Transverse colon (tissue), 4 donors: ENCODE results near the gene GALC. TPM values are rescaled to one million over a fixed set of nuclear protein-coding genes. Genes with fewer than 3 reads are reported as not detected.

Source experiments
- DNase-seq: peaks from one replicate; pipeline ENCODE4 v3.0.0-alpha.2; 2019
- H3K27ac ChIP-seq, 4 donors: fragments of 200-600 bp; sonication (generic); 2 replicates each; pipeline ENCODE4 v1.5.1; 2016 to 2018; ENCODE audit warnings: inconsistent platforms in 4 of 4
- H3K27me3 ChIP-seq: fragments of 200-600 bp; sonication (generic); 2 replicates; pipeline ENCODE4 v1.5.1; 2017; ENCODE audit warnings: inconsistent platforms
- H3K36me3 ChIP-seq, 4 donors: fragments of 200-600 bp; sonication (generic); 2 replicates each; pipeline ENCODE4 v1.5.1; 2017 to 2019; ENCODE audit warnings: inconsistent platforms in 4 of 4
- H3K4me1 ChIP-seq, 4 donors: fragments of 200-600 bp; sonication (generic); 2 replicates each; pipeline ENCODE4 v1.5.1; 2017 to 2020; ENCODE audit warnings: inconsistent platforms in 4 of 4
- H3K4me3 ChIP-seq, 4 donors: fragments of 200-600 bp; sonication (generic); 1 replicate in 1 of 4; 2 replicates in 3 of 4; pipeline versions ENCODE4 v1.5.1 to v1.6.1; 2017 to 2019; ENCODE audit warnings: inconsistent platforms in 4 of 4
- H3K9me3 ChIP-seq, 2 donors: fragments of 200-600 bp; sonication (generic); 2 replicates each; pipeline ENCODE4 v1.5.1; 2017 to 2019; ENCODE audit warnings: inconsistent platforms in 2 of 2
- CTCF ChIP-seq, 5 experiments: fragments of 200-600 bp in 3 of 5; fragments of 450-650 bp in 2 of 5; sonication (generic) in 3 of 5; IDR thresholded peaks; 1 replicate in 2 of 5; 2 replicates in 3 of 5; pipeline ENCODE4 v1.5.1; 2016 to 2017; ENCODE audit warnings: antibody characterized with exemption in 5 of 5, inconsistent platforms in 3 of 5, mild to moderate bottlenecking in 2 of 5, moderate library complexity in 1 of 5
- EP300 ChIP-seq: sonication (generic); formaldehyde crosslinking; IDR thresholded peaks from one replicate; pipeline ENCODE4 v1.6.1; 2017; ENCODE audit warnings: antibody characterized with exemption, low read depth
- POLR2A ChIP-seq: fragments of 450-650 bp; IDR thresholded peaks from one replicate; pipeline ENCODE4 v1.6.1; 2016; ENCODE audit warnings: antibody characterized with exemption, mild to moderate bottlenecking, moderate library complexity
- POLR2AphosphoS5 ChIP-seq, 3 donors: sonication (generic); formaldehyde crosslinking; IDR thresholded peaks; one replicate each; pipeline ENCODE4 v1.6.1; 2016; ENCODE audit warnings: antibody characterized with exemption in 3 of 3
- WGBS, 2 donors: methylation state at CpG; one replicate each; pipeline ENCODE4 v1.1.5; 2018; ENCODE audit warnings: low coverage in 1 of 2; 5-methylcytosine and 5-hydroxymethylcytosine counted together
- in situ Hi-C, 4 donors: fragments of 200-750 bp; cut with MboI; loops; one replicate each; pipeline versions ENCODE4 v1.15.0 to v1.15.1; 2017; ENCODE audit warnings: low sequenced_read_pairs in 3 of 4, low pct_ligation_motif_present in 1 of 4, low pct_unique_long_range_greater_than_20kb in 1 of 4
- intact Hi-C: fragments of 100-400 bp; cut with DNase I; formaldehyde crosslinking; loops from one replicate; pipeline ENCODE4 v1.15.1; 2023; ENCODE audit warnings: low total_unique reads
- small RNA-seq, 4 donors: library from RNA; depleted of rRNA; stranded (forward); fragments of <200 nt; gene quantifications; one replicate each; pipeline ENCODE3, GENCODE V24; 2016
- total RNA-seq, 4 donors: library from RNA; depleted of rRNA; stranded (reverse); fragments of >200 nt; gene quantifications; one replicate each; pipeline ENCODE4 v1.1.0, GENCODE V29; 2016

GALC gene
- total RNA-seq, 4 donors from 2014 or later = 8.0 to 42.3 (median 28.9) TPM

- Histone ChIP-seq H3K4me1 (no peaks in the 10 kb centered on the region), H3K27me3 (peaks cover 18% of the 10 kb centered on the region), H3K36me3 (no peaks in the 10 kb centered on the region), H3K9me3 (no peaks in the 10 kb centered on the region), H3K27ac (no peak overlapping the region), H3K4me3 (no peak overlapping the region)
- WGBS, 2 donors = 52 to 66% methylated on average over 5 to 6 of the region's 6 CpGs
- in situ Hi-C loops = no loop called here
- no peak for DNase-seq
- TF ChIP-seq POLR2AphosphoS5 (IDR thresholded peaks at IDR 0.05) = no peak
- TF ChIP-seq EP300 = no peak
- no peak for TF ChIP-seq POLR2A
- no peak for TF ChIP-seq CTCF (IDR thresholded peaks at IDR 0.05)
- intact Hi-C loops = no loop called here
Measured at GRCh38 chr14:87894920-87895319, 98.1 kb downstream of the GALC start.

DNA sequence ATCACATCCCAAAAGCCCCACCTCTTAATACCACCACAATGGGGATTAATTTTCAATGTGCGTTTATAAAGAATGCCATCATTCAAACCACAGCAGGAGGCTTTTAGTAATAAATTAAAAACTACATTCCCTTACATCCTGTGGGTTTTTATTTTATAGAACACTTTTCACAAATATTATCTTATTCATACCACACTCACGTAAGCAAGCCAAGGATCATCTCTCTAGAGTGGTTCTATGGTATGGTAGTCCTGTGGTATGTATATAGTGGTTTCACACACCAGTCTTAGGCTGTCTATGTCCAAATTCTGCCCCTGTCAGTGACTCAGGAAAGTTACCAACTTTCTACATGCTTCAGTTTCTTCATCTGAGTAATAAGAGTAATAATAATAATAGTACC lies 100.2 kb downstream of the GALC start:
- Histone ChIP-seq H3K36me3 (no peaks in the 10 kb centered on the region), H3K27ac (no peak overlapping the region), H3K9me3 (no peaks in the 10 kb centered on the region), H3K4me3 (no peak overlapping the region), H3K27me3 (peaks cover 12% of the 10 kb centered on the region), H3K4me1 (no peaks in the 10 kb centered on the region)
- no peak for DNase-seq
- in situ Hi-C loops (no loop called here), intact Hi-C loops (no loop called here)
- WGBS, 2 donors = 74 to 76% methylated on average over 2 of the region's 2 CpGs
- TF ChIP-seq POLR2A (no peak), CTCF (IDR thresholded peaks at IDR 0.05) (no peak), POLR2AphosphoS5 (IDR thresholded peaks at IDR 0.05) (no peak), EP300 (no peak)

DNA sequence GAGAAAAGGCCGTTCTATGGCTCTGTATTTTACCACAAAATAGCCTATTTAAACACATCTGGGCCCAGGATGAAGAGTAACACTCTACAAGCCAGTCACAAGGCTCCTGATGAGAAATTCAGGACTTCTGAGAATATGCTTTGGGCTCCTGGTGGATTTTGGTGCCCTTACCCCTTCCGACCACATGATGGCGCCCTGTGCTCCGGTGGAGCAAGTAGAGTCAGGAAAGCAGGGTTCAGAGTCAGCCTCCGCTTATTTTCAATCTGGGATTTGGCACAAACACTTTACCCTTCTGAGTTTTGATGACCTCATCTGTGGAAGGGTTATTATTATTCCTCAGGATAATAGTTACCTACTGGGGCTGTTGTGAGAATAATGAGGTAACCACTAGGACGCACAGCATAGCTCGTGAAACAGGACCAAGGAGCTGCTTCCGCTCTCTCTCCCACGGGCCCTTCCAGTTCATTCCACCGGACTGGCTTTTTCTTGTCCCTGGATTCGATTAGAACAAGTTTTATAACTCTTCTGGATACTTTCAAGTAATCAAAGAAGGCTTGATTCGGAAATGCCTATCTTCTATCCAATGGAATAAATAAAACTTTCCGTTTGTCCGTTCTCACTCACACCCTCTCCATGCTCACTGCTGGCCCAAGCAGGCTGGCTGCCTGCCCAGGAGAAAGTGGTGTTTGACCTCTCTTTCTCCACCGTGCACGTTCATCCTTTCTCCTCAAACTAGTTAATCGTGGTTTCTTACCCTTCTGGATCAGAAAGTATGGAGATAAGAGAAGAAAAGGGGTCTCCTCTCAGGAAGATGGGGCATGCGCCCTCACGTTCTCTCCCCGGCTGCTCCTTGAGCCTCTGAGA lies 104.6 kb downstream of the GALC start:
- Histone ChIP-seq H3K4me1 (no peaks in the 10 kb centered on the region), H3K27me3 (no peaks in the 10 kb centered on the region), H3K36me3 (no peaks in the 10 kb centered on the region), H3K9me3 (no peaks in the 10 kb centered on the region), H3K27ac (no peak overlapping the region), H3K4me3 (no peak overlapping the region)
- WGBS, 2 donors = 53 to 66% methylated on average over 16 to 20 of the region's 20 CpGs
- in situ Hi-C loops = no loop called here
- DNase-seq = peak; percentile 8
- intact Hi-C loops = no loop called here
- peak in 2 of 5 experiments; percentile 17 to 22 for TF ChIP-seq CTCF (IDR thresholded peaks at IDR 0.05)
- TF ChIP-seq EP300 = no peak
- TF ChIP-seq POLR2AphosphoS5 (IDR thresholded peaks at IDR 0.05) = no peak
- no peak for TF ChIP-seq POLR2A

DNA sequence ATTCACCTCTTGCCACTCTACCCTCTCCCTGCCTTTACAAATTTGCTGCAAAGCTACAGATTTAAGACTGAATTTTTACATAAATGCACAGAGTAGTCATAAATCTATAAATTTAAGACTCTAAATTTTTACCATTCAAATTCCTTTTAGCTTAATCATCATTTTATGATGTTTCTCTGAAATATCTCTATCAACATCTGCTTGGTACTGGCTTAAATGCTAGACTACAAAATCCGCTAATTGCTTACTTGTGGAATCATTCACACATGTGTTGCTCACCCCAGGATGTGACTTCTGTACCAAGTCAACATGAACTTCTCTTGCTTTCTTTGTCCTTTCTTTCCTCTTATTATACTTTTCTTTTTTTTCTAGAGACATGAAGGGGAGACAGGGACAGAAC lies 109.2 kb downstream of the GALC start:
- intact Hi-C loops (no loop called here), in situ Hi-C loops (no loop called here)
- Histone ChIP-seq H3K4me3 (no peak overlapping the region), H3K27me3 (no peaks in the 10 kb centered on the region), H3K9me3 (no peaks in the 10 kb centered on the region), H3K36me3 (no peaks in the 10 kb centered on the region), H3K4me1 (no peaks in the 10 kb centered on the region), H3K27ac (no peak overlapping the region)
- no peak for DNase-seq
- WGBS, 2 donors = 70 to 81% methylated on average over 1 of the region's 1 CpG
- no peak for TF ChIP-seq CTCF (IDR thresholded peaks at IDR 0.05)
- TF ChIP-seq EP300 = no peak
- TF ChIP-seq POLR2AphosphoS5 (IDR thresholded peaks at IDR 0.05) = no peak
- TF ChIP-seq POLR2A = no peak

Small RNAs within 50 kb of the gene (small RNA-seq; reads per million reads assigned to genes)
- gene RNU6-835P = 0 reads per million in 4 donors

Other genes starting within 250 kb of the GALC start
- 1 to 10 TPM in 1 of 4 donors, under 1 TPM in 1, not detected in 2; 0.68 to 1.6 TPM for gene GPR65, start 12.0 kb upstream of the GALC start, total RNA-seq